Lower lobe of right lung (tissue), 2 donors: Measurements from ENCODE around the gene WFDC5. TPM values are rescaled to one million over a fixed set of nuclear protein-coding genes. Genes with fewer than 3 reads are reported as not detected.

Experiments
- ATAC-seq, 2 donors: fragments of 200-7000 bp; cut with Tn5 transposase; one replicate each; pipeline ENCODE4 v1.9.1; 2020 to 2022; ENCODE audit warnings: mild to moderate bottlenecking in 2 of 2, moderate library complexity in 2 of 2
- DNase-seq: peaks from one replicate; pipeline ENCODE4 v3.0.0-alpha.2; 2020
- H3K27ac ChIP-seq: fragments of 200-600 bp; one replicate; pipeline ENCODE4 v1.8.0; 2022
- H3K27me3 ChIP-seq: fragments of 200-600 bp; one replicate; pipeline ENCODE4 v1.8.0; 2022; ENCODE audit warnings: low read depth
- H3K36me3 ChIP-seq: fragments of 200-600 bp; one replicate; pipeline ENCODE4 v1.8.0; 2022; ENCODE audit warnings: mild to moderate bottlenecking
- H3K4me1 ChIP-seq: fragments of 200-600 bp; one replicate; pipeline ENCODE4 v1.8.0; 2022
- H3K4me3 ChIP-seq: fragments of 200-600 bp; one replicate; pipeline ENCODE4 v1.8.0; 2022; ENCODE audit warnings: mild to moderate bottlenecking
- H3K9me3 ChIP-seq: fragments of 200-600 bp; one replicate; pipeline ENCODE4 v1.8.0; 2022
- CTCF ChIP-seq: fragments of 200-600 bp; IDR thresholded peaks from one replicate; pipeline ENCODE4 v1.8.0; 2022; ENCODE audit warnings: antibody characterized with exemption, mild to moderate bottlenecking
- intact Hi-C: fragments of 100-400 bp; cut with DNase I; formaldehyde crosslinking; loops from one replicate; pipeline ENCODE4 v1.11.0; 2022
- total RNA-seq: library from RNA; stranded (reverse); fragmentation: NEBNext Ultra II Directional; extraction: Animal tissue kit (Norgen Biotek cat#: 25700); gene quantifications from one replicate; pipeline ENCODE4 v1.2.1, GENCODE V29; 2021
- donor health status: DM: no; HTN: yes; CAD: no; lungs with severe emphysema.

The WFDC5 gene
- total RNA-seq, 1 donor from 2014 or later = 1.6 TPM

- intact Hi-C loops = no loop called here
- Histone ChIP-seq H3K27me3 (no peaks in the 10 kb centered on the region), H3K9me3 (no peaks in the 10 kb centered on the region), H3K4me3 (no peak overlapping the region), H3K27ac (no peak overlapping the region), H3K4me1 (no peaks in the 10 kb centered on the region), H3K36me3 (no peaks in the 10 kb centered on the region)
- DNase-seq (peak; percentile 84), ATAC-seq (peak; percentile 85 to 86)
- peak; percentile 70 for TF ChIP-seq CTCF
These were observed 23.8 kb upstream of the WFDC5 start for GRCh38 chr20:45138561-45139300.

GRCh38 chr20:45136911-45137310, 21.9 kb upstream of the WFDC5 start:
- no peaks in the 10 kb centered on the region for H3K36me3 ChIP-seq
- no peaks in the 10 kb centered on the region for H3K4me1 ChIP-seq
- ATAC-seq (no peak), DNase-seq (no peak)
- H3K27me3 ChIP-seq = no peaks in the 10 kb centered on the region
- intact Hi-C loops = no loop called here
- no peak overlapping the region for H3K27ac ChIP-seq
- TF ChIP-seq CTCF = no peak
- no peak overlapping the region for H3K4me3 ChIP-seq
- no peaks in the 10 kb centered on the region for H3K9me3 ChIP-seq

- Histone ChIP-seq H3K4me3 (no peak overlapping the region), H3K27ac (peak overlapping the region; percentile 56), H3K36me3 (no peaks in the 10 kb centered on the region), H3K27me3 (no peaks in the 10 kb centered on the region), H3K4me1 (peaks cover 12% of the 10 kb centered on the region), H3K9me3 (no peaks in the 10 kb centered on the region)
- intact Hi-C loops = no loop called here
- ATAC-seq (peak; percentile 83), DNase-seq (no peak)
- no peak for TF ChIP-seq CTCF
These were observed 13.1 kb upstream of the WFDC5 start for GRCh38 chr20:45128099-45128498.

GRCh38 chr20:45124365-45124764, 9.4 kb upstream of the WFDC5 start, which contains the start of gene WFDC12:
Gene WFDC12, minus strand, starts transcription at chr20:45124465. Its CDS starts 18 bp downstream, at chr20:45124447.
- Histone ChIP-seq H3K4me1 (peaks cover 12% of the 10 kb centered on the region), H3K9me3 (no peaks in the 10 kb centered on the region), H3K27ac (no peak within 1 kb of the TSS), H3K36me3 (no peaks in the 10 kb centered on the region), H3K4me3 (no peak within 1 kb of the TSS), H3K27me3 (no peaks in the 10 kb centered on the region)
- intact Hi-C loops = no loop called here
- TF ChIP-seq CTCF = no peak
- DNase-seq (no peak), ATAC-seq (no peak)

- DNase-seq (no peak), ATAC-seq (no peak)
- Histone ChIP-seq H3K27me3 (no peaks in the 10 kb centered on the region), H3K36me3 (no peaks in the 10 kb centered on the region), H3K9me3 (no peaks in the 10 kb centered on the region), H3K27ac (no peak overlapping the region), H3K4me1 (no peaks in the 10 kb centered on the region), H3K4me3 (no peak overlapping the region)
- TF ChIP-seq CTCF = no peak
- intact Hi-C loops = no loop called here
These were observed 6.4 kb upstream of the WFDC5 start for GRCh38 chr20:45121388-45121787.
